Panc1 (cell line): ENCODE data around the gene ERLEC1.

Experiments
- POLR2AphosphoS5 ChIP-seq: IDR thresholded peaks from 2 replicates; pipeline ENCODE4 v1.6.1; 2012; ENCODE audit warnings: mild to moderate bottlenecking, low read depth, low read length, moderate library complexity
- SIN3A ChIP-seq: IDR thresholded peaks from 2 replicates; pipeline ENCODE4 v1.6.1; 2012; ENCODE audit warnings: low read depth, mild to moderate bottlenecking, low read length, moderate library complexity, borderline replicate concordance; ENCODE audit not compliant: insufficient read depth
- TCF7L2 ChIP-seq: IDR thresholded peaks from 2 replicates; pipeline ENCODE4 v1.6.1; 2011; ENCODE audit warnings: mild to moderate bottlenecking, low read depth, low read length, inconsistent platforms
- TF ChIP-seq, protein P1 (sequence below): fragments of 450-650 bp; IDR thresholded peaks from 2 replicates; pipeline ENCODE4 v1.5.1; 2017; ENCODE audit warnings: mild to moderate bottlenecking
- TF ChIP-seq, protein P2 (sequence below), 2 experiments: IDR thresholded peaks; 2 replicates each; pipeline ENCODE4 v1.6.1; 2011 to 2012; ENCODE audit warnings: low read depth in 2 of 2, control low read depth in 1 of 2, low read length in 1 of 2, mild to moderate bottlenecking in 1 of 2, moderate library complexity in 1 of 2; ENCODE audit not compliant: insufficient read depth in 1 of 2

- TF ChIP-seq, protein P1, sequence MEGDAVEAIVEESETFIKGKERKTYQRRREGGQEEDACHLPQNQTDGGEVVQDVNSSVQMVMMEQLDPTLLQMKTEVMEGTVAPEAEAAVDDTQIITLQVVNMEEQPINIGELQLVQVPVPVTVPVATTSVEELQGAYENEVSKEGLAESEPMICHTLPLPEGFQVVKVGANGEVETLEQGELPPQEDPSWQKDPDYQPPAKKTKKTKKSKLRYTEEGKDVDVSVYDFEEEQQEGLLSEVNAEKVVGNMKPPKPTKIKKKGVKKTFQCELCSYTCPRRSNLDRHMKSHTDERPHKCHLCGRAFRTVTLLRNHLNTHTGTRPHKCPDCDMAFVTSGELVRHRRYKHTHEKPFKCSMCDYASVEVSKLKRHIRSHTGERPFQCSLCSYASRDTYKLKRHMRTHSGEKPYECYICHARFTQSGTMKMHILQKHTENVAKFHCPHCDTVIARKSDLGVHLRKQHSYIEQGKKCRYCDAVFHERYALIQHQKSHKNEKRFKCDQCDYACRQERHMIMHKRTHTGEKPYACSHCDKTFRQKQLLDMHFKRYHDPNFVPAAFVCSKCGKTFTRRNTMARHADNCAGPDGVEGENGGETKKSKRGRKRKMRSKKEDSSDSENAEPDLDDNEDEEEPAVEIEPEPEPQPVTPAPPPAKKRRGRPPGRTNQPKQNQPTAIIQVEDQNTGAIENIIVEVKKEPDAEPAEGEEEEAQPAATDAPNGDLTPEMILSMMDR = no peak
- TF ChIP-seq SIN3A = no peak
- TF ChIP-seq POLR2AphosphoS5 = no peak
- TF ChIP-seq, protein P2, sequence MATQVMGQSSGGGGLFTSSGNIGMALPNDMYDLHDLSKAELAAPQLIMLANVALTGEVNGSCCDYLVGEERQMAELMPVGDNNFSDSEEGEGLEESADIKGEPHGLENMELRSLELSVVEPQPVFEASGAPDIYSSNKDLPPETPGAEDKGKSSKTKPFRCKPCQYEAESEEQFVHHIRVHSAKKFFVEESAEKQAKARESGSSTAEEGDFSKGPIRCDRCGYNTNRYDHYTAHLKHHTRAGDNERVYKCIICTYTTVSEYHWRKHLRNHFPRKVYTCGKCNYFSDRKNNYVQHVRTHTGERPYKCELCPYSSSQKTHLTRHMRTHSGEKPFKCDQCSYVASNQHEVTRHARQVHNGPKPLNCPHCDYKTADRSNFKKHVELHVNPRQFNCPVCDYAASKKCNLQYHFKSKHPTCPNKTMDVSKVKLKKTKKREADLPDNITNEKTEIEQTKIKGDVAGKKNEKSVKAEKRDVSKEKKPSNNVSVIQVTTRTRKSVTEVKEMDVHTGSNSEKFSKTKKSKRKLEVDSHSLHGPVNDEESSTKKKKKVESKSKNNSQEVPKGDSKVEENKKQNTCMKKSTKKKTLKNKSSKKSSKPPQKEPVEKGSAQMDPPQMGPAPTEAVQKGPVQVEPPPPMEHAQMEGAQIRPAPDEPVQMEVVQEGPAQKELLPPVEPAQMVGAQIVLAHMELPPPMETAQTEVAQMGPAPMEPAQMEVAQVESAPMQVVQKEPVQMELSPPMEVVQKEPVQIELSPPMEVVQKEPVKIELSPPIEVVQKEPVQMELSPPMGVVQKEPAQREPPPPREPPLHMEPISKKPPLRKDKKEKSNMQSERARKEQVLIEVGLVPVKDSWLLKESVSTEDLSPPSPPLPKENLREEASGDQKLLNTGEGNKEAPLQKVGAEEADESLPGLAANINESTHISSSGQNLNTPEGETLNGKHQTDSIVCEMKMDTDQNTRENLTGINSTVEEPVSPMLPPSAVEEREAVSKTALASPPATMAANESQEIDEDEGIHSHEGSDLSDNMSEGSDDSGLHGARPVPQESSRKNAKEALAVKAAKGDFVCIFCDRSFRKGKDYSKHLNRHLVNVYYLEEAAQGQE (IDR thresholded peaks at IDR 0.05; ENCODE audit: insufficient read depth in 1 of 2, low read depth in 2 of 2, low read length in 1 of 2) = no peak
- TF ChIP-seq TCF7L2 = no peak
Observed at GRCh38 chr2:53777134-53777533, 9.7 kb upstream of the ERLEC1 start.
